DOHH2 (cell line): ENCODE measurements around the gene DPT.

Source experiments
- CTCF ChIP-seq: fragments of 200-600 bp; sonication (generic); IDR thresholded peaks from one replicate; pipeline ENCODE4 v1.5.1; 2014; ENCODE audit warnings: antibody characterized with exemption, mild to moderate bottlenecking, low read depth, low read length; ENCODE audit not compliant: poor library complexity, severe bottlenecking
- EZH2phosphoT487 ChIP-seq: fragments of 200-600 bp; sonication (generic); IDR thresholded peaks from 2 replicates; pipeline ENCODE4 v1.6.1; 2017; ENCODE audit warnings: borderline replicate concordance, mild to moderate bottlenecking, antibody characterized with exemption, low read length, moderate library complexity, mixed read lengths

- TF ChIP-seq CTCF = no peak
- no peak for TF ChIP-seq EZH2phosphoT487
Observed at GRCh38 chr1:168735974-168736373, 7.0 kb upstream of the DPT start.
